GM03348 (cell line): ENCODE measurements around the gene IL1RAPL1.
A peak's percentile ranks its signal among the peaks of the same experiment; 100 is the strongest.

Source experiments
- DNase-seq: peaks from one replicate; pipeline ENCODE4 v3.0.0; 2012; ENCODE audit warnings: low spot score

The IL1RAPL1 gene

DNA sequence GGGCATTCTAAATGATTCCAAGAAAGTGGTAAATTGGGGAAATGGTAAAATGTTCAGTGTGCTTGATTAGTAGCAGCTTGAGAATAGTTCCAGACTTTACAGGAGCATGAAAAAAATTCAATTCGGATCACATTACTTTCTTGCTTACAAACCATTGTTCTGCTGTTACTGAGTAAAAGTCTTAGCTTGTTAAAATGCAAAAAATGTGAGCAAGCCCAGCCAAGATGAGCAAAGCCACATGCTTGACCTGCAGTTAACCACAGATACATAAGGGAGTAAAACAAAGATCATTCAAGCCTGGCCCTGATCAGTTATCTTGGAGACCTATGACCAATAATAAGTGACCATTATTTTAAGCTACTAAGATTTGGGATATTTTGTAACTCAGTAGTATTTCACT is 1065.2 kb downstream of the IL1RAPL1 start:
- DNase-seq: peak; percentile 35

DNA sequence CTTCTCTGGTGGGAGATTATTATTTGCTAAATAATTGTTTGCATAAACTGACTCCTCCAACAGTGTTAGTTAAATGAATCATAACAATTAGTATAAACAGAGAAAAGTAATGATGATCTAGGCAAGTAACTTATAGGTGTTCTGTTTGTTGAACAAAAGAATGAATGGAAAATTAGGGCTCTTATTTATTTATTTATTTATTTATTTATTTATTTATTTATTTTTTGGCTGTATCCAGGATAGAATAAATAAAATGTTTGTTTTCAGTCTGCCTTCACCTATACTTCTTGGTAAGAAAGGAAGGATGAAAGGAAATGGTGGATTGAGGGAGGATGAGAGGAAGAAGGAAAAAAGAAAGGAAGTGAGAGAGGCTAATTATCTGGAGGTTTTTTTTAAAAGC is 1066.5 kb downstream of the IL1RAPL1 start:
- no peak for DNase-seq

GRCh38 chrX:29659911-29660310 is 1072.7 kb downstream of the IL1RAPL1 start:
- no peak for DNase-seq

GRCh38 chrX:29661290-29661689 is 1074.0 kb downstream of the IL1RAPL1 start:
- no peak for DNase-seq

- DNase-seq: peak; percentile 8
Observed at GRCh38 chrX:29662101-29662500, 1074.9 kb downstream of the IL1RAPL1 start.

- DNase-seq: peak; percentile 34
Observed at GRCh38 chrX:29662759-29663503, 1075.7 kb downstream of the IL1RAPL1 start.

DNA sequence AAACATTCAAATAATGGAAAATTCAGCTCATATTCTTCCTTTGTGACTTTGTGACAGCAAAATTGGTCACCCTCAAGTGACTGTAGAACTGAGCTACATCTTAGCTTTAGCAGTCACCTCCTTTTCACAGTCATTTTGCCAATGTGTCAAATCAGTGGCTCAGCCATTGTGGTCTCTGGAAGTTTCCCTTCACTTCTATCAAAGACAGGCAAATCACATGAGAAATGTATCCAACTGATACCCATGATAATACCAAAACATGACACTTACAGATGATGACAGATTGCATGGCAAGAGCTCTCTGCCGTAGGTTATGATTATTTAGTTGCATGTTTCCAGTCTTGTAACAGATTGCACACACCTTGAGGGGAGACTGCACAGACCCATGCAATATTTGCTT is 1078.3 kb downstream of the IL1RAPL1 start:
- no peak for DNase-seq

DNA sequence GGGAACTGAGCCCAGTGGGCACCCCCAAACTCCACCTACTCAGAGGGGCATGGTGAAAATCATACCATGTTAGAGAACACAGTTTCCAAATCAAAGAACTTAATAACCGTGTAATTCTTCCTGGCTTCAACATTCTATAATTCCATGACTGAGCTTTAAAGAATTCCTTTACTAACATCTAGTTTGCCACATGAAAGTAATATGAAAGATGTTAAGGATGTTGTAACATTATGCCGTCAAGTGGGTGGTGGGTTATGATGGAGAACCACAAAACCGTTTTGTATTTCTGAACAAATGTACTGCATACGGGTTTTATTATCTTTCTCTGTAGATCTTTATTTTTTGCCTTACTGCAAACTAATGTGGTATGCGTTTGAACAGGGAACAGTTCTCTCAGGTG is 1079.1 kb downstream of the IL1RAPL1 start:
- DNase-seq: no peak

- no peak for DNase-seq
Observed at GRCh38 chrX:29671421-29671820, 1084.2 kb downstream of the IL1RAPL1 start.

GRCh38 chrX:29687687-29688086 is 1100.4 kb downstream of the IL1RAPL1 start:
- DNase-seq: peak; percentile 46

- DNase-seq: peak; percentile 41
Observed at GRCh38 chrX:29690061-29690460, 1102.8 kb downstream of the IL1RAPL1 start.

DNA sequence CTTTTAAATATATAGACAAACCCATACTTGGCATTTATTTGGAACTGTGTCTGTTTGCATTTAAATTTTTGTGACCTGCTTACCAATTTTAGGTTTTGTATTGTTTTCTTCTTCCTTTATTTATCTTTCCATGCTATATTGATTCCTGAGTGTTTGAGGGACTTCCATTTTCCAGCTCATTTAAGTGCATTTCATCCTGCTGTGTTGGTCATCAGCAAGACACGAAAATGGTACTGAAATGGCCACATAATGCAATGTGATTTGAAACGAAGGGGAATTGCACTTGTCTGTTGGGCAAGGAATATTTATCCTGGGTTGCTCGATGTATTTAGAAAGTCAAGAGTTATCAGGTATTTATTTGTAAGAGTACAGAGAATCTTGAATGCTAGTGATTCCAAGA is 1103.8 kb downstream of the IL1RAPL1 start:
- DNase-seq: no peak

DNA sequence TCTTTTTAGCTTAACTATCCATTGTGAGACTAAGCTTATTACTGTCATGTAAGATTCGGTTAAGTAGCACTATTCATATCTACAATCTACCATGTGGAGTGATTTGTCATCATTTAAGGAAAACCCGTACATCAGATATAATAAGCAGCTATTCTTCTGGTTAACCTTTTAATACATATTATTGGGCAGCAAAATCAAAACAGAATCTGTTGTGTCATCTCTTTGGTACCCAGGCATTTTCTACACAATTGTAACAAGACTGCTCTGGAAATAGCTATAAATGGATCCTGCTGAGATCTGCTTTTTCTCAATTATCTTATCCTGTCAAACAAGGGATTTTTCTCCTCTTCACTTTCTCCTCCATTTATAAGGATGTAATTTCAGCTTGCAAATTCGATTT is 1106.7 kb downstream of the IL1RAPL1 start:
- no peak for DNase-seq

- DNase-seq: no peak
Observed at GRCh38 chrX:29699239-29699638, 1112.0 kb downstream of the IL1RAPL1 start.

- DNase-seq: no peak
Observed at GRCh38 chrX:29707088-29707487, 1119.8 kb downstream of the IL1RAPL1 start.

DNA sequence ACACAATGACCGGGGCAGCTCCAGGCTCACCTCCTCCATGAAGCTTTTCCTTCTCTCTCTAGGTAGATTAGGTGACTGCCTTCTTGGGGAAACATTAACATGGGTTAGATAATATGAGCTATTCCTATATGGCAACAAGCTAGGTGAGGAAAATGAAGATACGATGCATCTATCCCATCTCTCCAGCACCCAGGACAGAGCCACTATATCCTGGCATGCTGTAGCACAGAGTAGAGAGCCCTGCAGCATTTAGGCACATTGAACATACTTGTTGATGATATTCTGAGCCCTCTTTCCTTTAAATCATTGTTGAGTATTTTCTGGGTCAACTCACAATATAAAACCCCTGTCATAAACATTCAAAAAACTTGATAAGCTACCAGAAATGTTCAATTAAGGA is 1133.9 kb downstream of the IL1RAPL1 start:
- DNase-seq: no peak

DNA sequence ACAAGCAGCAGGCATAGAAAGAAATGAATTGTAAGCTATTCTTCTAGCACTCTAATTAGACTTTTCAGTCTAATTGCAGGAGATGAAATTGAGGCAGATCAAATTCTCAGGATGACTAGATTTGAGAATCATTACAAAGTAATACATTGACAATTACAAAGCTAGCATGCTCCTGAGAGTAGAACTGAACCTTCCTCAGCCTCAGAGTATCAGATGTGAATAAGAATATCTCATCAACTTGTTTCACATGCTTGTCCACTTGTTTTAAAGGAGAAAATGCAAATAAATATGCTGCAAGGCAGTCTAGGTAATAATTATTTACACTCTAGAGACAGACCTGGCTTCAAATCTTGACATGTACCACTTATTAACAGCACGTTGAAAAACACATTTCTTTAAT is 1137.1 kb downstream of the IL1RAPL1 start:
- DNase-seq: no peak

- no peak for DNase-seq
Observed at GRCh38 chrX:29726811-29727210, 1139.6 kb downstream of the IL1RAPL1 start.

- no peak for DNase-seq
Observed at GRCh38 chrX:29728639-29729038, 1141.4 kb downstream of the IL1RAPL1 start.

DNA sequence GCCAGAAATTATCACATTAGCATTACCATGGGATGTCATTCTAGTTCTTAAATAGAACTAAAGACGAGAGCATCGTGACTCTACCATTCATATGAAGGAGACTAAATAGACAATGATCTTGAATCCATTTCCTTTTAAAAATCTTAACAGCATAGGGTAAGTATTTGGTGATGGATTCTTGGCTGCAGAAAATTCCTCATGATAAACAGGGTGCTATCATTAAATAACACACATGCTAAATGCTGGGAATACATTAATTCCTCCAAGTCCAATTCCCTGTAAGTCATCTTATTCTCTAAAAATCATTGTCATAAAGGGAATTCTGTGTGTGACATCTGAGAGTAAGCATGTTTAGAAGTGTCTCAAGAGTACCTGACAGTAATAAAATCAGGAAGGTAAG is 1157.7 kb downstream of the IL1RAPL1 start:
- DNase-seq: no peak

DNA sequence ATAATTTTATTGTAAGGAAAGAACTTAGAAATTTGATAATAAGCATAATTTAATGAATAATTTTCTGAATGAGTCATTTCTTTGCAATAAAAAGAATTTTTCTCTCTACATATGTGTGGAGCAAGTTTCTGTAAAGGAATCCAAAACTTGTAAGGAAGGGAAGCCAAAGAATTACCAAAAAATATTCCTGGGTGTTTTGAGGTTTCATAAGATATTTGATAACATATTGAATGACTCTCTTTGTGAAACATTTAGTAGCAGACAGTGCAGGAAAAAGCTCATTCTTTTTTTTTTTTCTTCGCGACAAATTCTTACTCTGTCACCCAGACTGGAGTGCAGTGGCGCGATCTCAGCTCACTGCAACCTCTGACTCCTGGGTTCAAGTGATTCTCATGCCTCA is 1159.1 kb downstream of the IL1RAPL1 start:
- DNase-seq: peak; percentile 33

DNA sequence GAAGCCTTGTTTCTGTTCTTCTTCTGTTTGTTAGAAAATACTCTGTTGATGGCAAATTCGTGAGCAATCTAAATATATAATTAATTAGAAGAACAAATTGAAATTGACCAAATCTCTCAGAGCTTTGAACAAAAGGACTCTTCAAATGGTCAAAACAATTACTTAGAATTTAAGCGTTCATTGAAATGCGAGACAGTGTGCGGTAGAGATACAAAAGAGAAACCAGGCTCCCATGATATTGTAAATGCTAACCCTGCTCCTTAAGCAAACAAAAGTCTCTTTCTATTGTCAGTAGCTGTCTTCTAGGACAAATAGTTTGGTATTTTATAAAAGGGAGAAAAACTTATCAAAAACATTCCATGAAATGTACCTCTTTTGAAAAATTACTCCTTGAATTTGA is 1174.8 kb downstream of the IL1RAPL1 start:
- no peak for DNase-seq

GRCh38 chrX:29775890-29776289 is 1188.6 kb downstream of the IL1RAPL1 start:
- no peak for DNase-seq

DNA sequence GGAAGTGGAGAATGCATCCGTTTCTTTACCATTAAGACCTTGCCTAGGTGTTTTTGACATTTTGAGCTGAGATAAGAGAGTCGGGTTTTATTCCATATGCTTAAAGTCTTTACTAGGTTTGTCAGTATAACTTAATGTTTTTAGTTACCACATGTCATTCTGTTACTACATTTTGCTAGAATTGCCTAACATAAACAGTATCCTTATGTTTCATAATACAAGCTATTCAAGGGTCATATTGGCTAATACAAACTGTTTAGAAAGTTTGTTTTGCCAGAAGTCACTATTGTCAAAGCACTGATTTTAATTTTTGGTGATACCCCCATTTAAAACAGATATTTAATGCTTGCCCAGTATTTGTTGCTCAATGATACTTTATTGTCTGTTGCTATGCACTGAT is 1200.4 kb downstream of the IL1RAPL1 start:
- DNase-seq: no peak
